ENCODE data around the gene PPP1R16B.

DNA sequence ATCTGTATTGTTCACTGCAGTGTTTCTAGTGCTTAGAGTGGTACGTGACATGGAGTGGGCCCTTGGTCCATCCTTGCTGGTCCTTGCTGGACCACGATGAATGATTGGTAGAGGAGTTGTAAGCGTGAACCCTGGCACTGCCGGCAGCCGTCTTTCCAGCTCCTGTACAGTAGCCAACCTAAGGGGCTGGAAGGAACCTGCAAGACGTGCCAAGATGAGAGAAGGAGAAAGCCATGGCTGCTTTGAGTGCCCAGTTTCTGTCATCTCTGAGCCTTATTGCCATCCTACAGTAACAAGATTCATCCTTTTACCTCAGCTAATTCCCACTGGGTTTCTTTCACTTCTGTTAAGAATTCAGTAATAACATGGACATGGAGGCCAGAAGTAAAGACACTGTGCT lies 162.6 kb downstream of the PPP1R16B start:
- TF ChIP-seq POLR2A (IDR thresholded peaks at IDR 0.05), result no peak
- TF ChIP-seq, protein P1, sequence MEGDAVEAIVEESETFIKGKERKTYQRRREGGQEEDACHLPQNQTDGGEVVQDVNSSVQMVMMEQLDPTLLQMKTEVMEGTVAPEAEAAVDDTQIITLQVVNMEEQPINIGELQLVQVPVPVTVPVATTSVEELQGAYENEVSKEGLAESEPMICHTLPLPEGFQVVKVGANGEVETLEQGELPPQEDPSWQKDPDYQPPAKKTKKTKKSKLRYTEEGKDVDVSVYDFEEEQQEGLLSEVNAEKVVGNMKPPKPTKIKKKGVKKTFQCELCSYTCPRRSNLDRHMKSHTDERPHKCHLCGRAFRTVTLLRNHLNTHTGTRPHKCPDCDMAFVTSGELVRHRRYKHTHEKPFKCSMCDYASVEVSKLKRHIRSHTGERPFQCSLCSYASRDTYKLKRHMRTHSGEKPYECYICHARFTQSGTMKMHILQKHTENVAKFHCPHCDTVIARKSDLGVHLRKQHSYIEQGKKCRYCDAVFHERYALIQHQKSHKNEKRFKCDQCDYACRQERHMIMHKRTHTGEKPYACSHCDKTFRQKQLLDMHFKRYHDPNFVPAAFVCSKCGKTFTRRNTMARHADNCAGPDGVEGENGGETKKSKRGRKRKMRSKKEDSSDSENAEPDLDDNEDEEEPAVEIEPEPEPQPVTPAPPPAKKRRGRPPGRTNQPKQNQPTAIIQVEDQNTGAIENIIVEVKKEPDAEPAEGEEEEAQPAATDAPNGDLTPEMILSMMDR (IDR thresholded peaks at IDR 0.05), result no peak

Measured in heart left ventricle (tissue), 13 donors.